Kidney (tissue), 14 donors: ENCODE measurements around the gene RHBDL1. TPM values are rescaled to one million over a fixed set of nuclear protein-coding genes. Genes with fewer than 3 reads are reported as not detected.
A peak's percentile ranks its signal among the peaks of the same experiment; 100 is the strongest.

ENCODE experiments used
- DNase-seq, 5 donors: peaks; one replicate each; pipeline ENCODE4 v3.0.0-alpha.2; 2013 to 2020
- FAIRE-seq: peaks from 2 replicates; lab custom pipeline; 2012; peaks lifted over from hg19 to GRCh38; lab: Jason Lieb, UNC
- H3K27ac ChIP-seq, 2 donors: one replicate each; pipeline ENCODE4 v1.7.0; 2013; ENCODE audit warnings: low read depth in 2 of 2, low read length in 2 of 2, inconsistent platforms in 1 of 2
- H3K27me3 ChIP-seq: one replicate; pipeline ENCODE4 v1.7.1; 2013; ENCODE audit warnings: low read length, inconsistent platforms; ENCODE audit not compliant: control insufficient read depth, insufficient read depth
- H3K36me3 ChIP-seq, 3 donors: one replicate each; pipeline versions ENCODE4 v1.7.0 to v1.7.1; 2013; ENCODE audit warnings: low read length in 3 of 3, control low read depth in 1 of 3, inconsistent platforms in 1 of 3; ENCODE audit not compliant: insufficient read depth in 3 of 3, control insufficient read depth in 2 of 3
- H3K4me1 ChIP-seq, 3 donors: one replicate each; pipeline versions ENCODE4 v1.7.0 to v1.7.1; 2013; ENCODE audit warnings: low read length in 3 of 3, inconsistent platforms in 1 of 3, low read depth in 1 of 3; ENCODE audit not compliant: control insufficient read depth in 2 of 3, insufficient read depth in 2 of 3
- H3K4me3 ChIP-seq, 3 donors: one replicate each; pipeline versions ENCODE4 v1.7.0 to v1.8.1; 2013; ENCODE audit warnings: low read length in 3 of 3, control low read depth in 1 of 3, inconsistent platforms in 1 of 3
- H3K9ac ChIP-seq, 3 donors: one replicate each; pipeline versions ENCODE4 v1.7.0 to v1.7.1; 2013; ENCODE audit warnings: low read length in 3 of 3, control low read depth in 1 of 3, inconsistent platforms in 1 of 3
- H3K9me3 ChIP-seq, 3 donors: one replicate each; pipeline versions ENCODE4 v1.7.0 to v1.7.1; 2013; ENCODE audit warnings: low read length in 3 of 3, control low read depth in 1 of 3, inconsistent platforms in 1 of 3; ENCODE audit not compliant: control insufficient read depth in 2 of 3, insufficient read depth in 1 of 3
- intact Hi-C: fragments of 100-400 bp; cut with DNase I; formaldehyde crosslinking; loops from one replicate; pipeline ENCODE4 v1.11.1; 2022
- polyA plus RNA-seq: library from polyadenylated mRNA; stranded (reverse); fragments of 350-450 nt; fragmentation: Illumina TruSeq; extraction: RNeasy Lipid Tissue Mini Kit (QIAGEN cat#74804); gene quantifications from one replicate; pipeline ENCODE4 v1.2.3, GENCODE V29; 2014; ENCODE audit warnings: low read depth, low replicate concordance; ENCODE audit not compliant: insufficient read depth
- total RNA-seq: library from RNA; stranded (reverse); fragmentation: NEBNext Ultra II Directional; extraction: Animal tissue kit (Norgen Biotek cat#: 25700); gene quantifications from one replicate; pipeline ENCODE4 v1.2.1, GENCODE V29; 2021
- TF ChIP-seq, protein P1 (sequence below): IDR thresholded peaks from 3 replicates; pipeline ENCODE4 v1.5.1; 2012; ENCODE audit warnings: mild to moderate bottlenecking, moderate library complexity, borderline replicate concordance; ENCODE audit not compliant: insufficient read depth; ENCODE audit errors: extremely low read depth
- donor health status: control.
- donor health status: control.
- donor health status: control.
- donor health status: control.
- donor health status: control.
- donor health status: DM: yes; HTN: yes; CAD: no.
- donor health status: Normal renal cell carcinoma (clear cell type).

The RHBDL1 gene
- total and polyA plus RNA-seq, 2 donors from 2014 or later: 0.88 to 9.7 TPM

DNA sequence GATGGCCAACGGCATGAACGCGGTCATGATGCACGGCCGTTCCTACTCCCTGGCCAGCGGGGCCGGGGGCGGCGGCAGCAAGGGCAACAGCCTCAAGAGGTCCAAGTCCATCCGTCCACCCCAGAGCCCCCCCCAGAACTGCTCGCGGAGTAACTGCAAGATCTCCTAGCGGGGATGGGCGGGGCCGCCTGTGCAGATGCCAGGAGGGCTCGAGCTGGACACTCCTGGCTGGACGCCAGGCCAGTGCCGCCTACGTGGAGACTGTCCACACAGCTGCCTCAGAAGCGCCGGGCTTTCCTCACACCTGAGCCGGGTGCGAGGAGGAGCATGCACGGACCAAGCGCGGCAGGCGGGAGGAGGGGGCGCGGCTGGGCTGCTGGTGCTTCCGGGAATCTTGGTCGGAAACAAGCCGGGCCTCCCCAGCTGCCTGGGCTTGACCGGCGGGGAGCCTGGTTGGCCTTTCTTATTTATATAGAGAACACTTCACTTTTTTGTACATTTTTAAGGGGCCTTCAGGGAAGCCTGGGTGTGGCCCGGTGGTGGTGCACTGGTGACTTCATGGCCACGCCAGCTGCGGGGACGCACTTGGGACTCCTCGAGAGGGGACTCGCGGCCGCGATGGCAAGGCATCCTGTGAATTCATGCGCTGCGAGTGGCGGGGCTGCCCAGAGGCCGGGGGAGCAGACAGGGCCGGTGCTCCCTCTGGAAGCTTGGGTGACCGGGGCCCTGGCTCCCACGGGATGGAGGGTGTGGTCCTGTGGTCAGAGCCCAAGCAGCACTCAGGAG lies 47.8 kb upstream of the RHBDL1 start:
- DNase-seq (peak in 2 of 5 donors; percentile 69 to 85), FAIRE-seq (no peak)
- intact Hi-C loops: no loop called here
- Histone ChIP-seq H3K9ac (no peak overlapping the region), H3K9me3 (no peaks in the 10 kb centered on the region), H3K27me3 (no peaks in the 10 kb centered on the region), H3K4me1 (peaks cover 0 to 25% (median 12%) of the 10 kb centered on the region in 3 donors), H3K27ac (no peak overlapping the region), H3K4me3 (no peak overlapping the region), H3K36me3 (peaks cover 0 to 6% (median 0%) of the 10 kb centered on the region in 3 donors)
- TF ChIP-seq, protein P1, sequence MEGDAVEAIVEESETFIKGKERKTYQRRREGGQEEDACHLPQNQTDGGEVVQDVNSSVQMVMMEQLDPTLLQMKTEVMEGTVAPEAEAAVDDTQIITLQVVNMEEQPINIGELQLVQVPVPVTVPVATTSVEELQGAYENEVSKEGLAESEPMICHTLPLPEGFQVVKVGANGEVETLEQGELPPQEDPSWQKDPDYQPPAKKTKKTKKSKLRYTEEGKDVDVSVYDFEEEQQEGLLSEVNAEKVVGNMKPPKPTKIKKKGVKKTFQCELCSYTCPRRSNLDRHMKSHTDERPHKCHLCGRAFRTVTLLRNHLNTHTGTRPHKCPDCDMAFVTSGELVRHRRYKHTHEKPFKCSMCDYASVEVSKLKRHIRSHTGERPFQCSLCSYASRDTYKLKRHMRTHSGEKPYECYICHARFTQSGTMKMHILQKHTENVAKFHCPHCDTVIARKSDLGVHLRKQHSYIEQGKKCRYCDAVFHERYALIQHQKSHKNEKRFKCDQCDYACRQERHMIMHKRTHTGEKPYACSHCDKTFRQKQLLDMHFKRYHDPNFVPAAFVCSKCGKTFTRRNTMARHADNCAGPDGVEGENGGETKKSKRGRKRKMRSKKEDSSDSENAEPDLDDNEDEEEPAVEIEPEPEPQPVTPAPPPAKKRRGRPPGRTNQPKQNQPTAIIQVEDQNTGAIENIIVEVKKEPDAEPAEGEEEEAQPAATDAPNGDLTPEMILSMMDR: no peak

DNA sequence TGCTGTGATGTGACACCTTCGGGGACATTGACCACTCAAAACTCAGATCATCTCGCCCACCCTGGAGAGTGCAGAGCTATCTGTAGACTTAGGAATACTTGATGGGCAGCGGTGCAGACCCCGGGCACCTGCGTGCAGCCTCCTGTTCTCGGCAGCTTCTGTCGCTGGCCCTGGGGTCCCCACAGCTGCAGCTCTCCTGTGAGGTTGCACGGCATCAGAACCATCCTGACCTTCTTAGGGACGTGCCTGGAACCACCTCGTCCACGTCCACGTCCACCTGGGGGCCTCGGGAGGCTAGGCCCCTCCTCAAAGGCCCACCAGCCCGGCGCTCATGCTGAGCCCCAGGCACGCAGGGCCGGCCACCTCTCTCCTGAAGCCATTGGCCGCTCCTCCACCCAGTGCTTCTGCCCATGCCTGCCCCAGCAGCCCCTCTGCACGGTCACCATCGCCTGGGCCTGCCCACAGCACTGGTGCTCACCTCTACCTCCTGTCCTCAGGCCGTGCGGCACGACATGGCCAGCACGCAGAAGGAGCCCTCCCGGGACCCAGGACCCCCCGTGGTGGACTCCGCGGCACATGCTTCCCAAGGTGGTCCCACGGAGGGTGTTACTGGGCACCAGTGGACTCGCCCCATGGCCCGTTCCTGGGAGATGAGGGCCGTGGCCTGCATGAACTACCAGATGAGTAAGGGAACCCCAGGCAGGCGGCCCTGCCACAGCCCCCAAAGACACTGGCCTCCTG lies 47.0 kb upstream of the RHBDL1 start:
- Histone ChIP-seq H3K27me3 (no peaks in the 10 kb centered on the region), H3K4me1 (peaks cover 0 to 25% (median 12%) of the 10 kb centered on the region in 3 donors), H3K4me3 (no peak overlapping the region), H3K9ac (no peak overlapping the region), H3K27ac (peak overlapping the region in 1 of 2 donors; percentile 14), H3K36me3 (peaks cover 0 to 6% (median 0%) of the 10 kb centered on the region in 3 donors), H3K9me3 (no peaks in the 10 kb centered on the region)
- DNase-seq (peak in 2 of 5 donors; percentile 52 to 78), FAIRE-seq (no peak)
- TF ChIP-seq, protein P1: no peak
- intact Hi-C loops: no loop called here

DNA sequence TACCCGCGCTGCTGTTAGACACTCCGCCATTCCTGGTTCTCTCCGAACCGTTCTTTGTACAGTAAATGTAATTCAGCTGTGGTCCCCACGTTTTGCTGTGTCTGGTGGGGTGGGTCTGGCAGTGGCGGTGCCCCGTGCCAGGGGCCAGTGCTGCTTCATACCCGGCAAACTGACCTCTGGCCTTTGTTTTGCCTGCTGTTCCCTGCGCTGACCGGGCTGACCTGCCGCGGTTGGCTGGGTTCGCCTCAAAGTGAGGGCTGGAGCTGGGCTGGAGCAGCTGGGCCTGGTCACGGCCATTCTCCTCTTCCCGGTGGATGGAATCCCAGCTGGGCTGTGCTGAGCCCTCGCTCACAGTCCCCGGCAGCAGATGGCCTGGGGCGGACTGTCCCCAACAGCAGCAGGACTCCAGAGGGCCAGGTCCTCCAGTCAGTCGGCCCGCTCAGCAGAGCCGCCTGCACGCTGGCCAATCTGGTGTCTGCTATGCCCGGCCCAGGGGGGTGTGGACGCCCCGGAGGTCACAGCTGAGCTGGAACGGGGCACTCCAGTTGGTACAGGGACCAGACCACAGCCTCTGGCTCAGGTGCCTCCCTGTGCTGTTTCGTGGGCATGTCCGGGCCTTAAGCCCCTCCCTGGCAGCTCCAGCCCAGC lies 46.2 kb upstream of the RHBDL1 start:
- peak overlapping the region in 1 of 2 donors; percentile 14 for H3K27ac ChIP-seq
- peaks cover 0 to 6% (median 0%) of the 10 kb centered on the region in 3 donors for H3K36me3 ChIP-seq
- FAIRE-seq: no peak
- H3K27me3 ChIP-seq: no peaks in the 10 kb centered on the region
- H3K9ac ChIP-seq: no peak overlapping the region
- peak in 4 of 5 donors; percentile 53 to 87 (median 65) for DNase-seq
- intact Hi-C loops: no loop called here
- H3K4me1 ChIP-seq: peaks cover 0 to 25% (median 12%) of the 10 kb centered on the region in 3 donors
- no peak overlapping the region for H3K4me3 ChIP-seq
- TF ChIP-seq, protein P1: no peak
- H3K9me3 ChIP-seq: no peaks in the 10 kb centered on the region
